HG02852 (cell line): ENCODE measurements around the gene NKD1.

Experiments
- ATAC-seq: cut with Tn5 transposase; IDR thresholded peaks from one replicate; pipeline ENCODE4 v1.9.1; 2021; ENCODE audit warnings: mild to moderate bottlenecking, moderate library complexity; ENCODE audit not compliant: unreplicated experiment

The NKD1 gene

GRCh38 chr16:50610331-50611262 lies 62.4 kb downstream of the NKD1 start:
- no peak for ATAC-seq

DNA sequence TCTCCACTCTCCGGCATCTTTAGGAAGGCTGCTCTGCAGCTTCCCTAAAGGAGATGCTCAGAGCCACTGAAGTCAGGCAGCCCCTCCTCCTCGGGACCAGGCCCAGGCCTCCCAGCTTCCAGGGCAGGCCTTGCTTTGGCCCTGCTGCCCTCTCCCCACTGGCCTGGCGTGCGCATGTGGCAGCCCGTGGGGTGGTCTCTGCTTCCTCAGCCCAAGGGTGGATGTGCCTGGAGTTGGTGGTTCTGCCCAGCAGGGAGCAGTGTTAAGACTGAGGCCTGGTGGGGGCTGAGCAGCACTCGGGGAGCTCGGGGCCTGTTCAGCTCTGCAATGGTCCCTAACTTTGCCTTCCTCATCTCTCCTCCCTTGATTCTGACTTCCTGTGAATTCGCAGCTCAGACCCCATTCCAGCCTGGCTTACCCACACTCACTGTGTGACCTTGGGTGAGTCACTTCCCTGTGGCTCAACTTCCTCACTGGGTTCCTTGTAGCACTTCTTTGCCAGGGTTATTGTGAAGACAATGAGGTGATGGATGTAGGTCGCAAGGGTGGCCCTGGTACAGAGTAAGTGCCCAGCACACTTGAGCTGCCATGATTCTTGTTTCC lies 63.2 kb downstream of the NKD1 start:
- no peak for ATAC-seq

GRCh38 chr16:50611995-50612848 lies 64.0 kb downstream of the NKD1 start:
- ATAC-seq = no peak

- no peak for ATAC-seq
These were observed 64.6 kb downstream of the NKD1 start for GRCh38 chr16:50612849-50613198.

DNA sequence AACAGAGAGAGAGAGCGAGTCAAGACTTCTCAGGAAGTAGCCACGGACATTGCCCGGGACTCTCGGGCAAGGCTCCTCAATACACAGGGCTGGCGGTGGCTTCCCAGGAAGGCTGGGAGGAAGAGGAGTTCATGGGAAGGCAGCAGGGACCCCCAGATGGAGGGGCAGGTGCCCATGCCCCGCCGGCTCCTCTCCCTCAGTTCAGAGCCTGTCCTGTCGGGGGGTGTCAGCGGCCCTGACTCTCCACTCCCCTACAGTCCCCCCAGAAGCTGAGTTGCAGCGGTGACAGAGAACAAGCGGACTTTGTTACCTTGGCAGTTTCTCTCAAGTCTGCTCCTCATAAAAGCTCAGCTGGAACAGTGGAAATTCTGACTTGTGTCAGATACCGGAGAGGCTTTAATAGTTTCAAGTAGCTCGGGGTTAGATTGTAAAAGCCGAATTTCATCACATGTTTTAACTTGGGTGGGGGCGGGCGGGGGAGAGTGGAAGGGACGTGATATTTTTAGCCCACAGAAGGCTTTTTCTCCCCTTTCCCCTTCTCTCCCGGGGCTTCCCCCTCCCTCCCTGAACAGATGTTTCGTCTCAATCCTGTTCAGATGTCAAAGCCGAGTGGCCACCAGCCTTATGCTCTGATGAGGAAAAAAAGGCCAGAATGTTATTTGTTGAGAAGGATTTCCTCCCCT lies 65.2 kb downstream of the NKD1 start:
- ATAC-seq = no peak

GRCh38 chr16:50613964-50614474 lies 65.8 kb downstream of the NKD1 start:
- no peak for ATAC-seq

- ATAC-seq = no peak
These were observed 66.9 kb downstream of the NKD1 start for GRCh38 chr16:50614955-50615724.

DNA sequence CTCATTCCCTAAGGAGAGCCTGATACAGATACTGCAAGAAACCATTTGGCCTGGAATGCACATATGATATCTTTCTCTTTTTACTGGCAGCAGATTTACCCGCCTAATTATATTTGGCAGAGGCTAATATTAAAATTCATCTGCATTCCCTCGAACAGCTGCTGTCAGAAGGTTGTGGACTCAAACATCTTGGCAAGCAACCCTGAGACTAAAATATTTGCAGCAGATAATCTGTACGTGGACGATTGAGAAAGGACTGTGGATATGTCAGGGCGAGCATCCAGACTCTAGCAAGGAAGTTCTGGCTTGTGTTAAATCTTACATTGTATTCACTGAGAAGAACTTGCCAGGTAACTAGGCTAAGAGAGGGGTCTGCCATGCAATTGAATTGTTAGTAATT lies 67.7 kb downstream of the NKD1 start:
- no peak for ATAC-seq

DNA sequence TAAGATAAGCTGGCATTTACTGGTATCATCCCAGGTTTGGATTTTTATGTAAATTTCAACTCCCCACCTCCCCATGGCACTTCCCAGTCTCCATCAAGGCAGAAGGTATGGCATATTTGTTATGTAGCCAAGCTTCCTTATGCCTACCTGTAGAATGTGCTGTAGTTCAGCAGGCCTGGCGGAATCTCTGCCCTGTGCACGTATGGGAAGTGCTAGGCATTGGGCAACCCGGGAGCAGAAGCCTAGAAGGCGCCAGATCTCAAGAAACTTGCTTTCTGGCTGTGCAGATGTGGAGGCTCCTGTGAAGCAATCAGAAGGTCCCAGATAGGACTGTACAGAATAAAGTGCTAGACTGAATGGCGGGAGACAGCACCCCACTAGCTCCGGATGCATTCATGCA lies 68.2 kb downstream of the NKD1 start:
- ATAC-seq = no peak

- no peak for ATAC-seq
These were observed 68.9 kb downstream of the NKD1 start for GRCh38 chr16:50616883-50617645.

DNA sequence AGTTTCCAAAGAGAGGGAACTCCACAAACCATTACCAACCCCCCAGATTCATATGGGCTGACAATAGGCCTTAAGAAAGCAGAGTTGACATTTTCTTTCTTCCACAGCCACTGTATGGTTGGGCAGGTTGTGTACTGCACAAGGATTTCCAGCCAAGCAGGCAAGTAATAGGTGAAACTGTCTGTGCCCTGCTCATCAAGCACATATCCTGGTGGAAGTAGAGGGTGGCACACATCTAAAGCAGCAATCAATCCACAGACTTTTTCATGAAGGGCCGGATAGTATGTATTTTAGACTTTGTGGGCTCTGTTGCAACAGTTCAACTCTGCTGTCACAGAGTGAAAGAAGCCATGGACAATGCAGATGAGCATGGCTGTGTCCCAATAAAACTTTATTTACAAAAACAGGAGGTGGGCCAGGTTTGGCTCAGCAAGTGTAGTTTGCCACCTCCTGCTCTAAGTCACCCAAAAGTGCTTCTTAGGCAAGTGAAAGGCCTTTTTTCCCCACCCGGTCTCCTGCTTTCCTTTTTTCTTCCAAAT lies 69.5 kb downstream of the NKD1 start:
- no peak for ATAC-seq

DNA sequence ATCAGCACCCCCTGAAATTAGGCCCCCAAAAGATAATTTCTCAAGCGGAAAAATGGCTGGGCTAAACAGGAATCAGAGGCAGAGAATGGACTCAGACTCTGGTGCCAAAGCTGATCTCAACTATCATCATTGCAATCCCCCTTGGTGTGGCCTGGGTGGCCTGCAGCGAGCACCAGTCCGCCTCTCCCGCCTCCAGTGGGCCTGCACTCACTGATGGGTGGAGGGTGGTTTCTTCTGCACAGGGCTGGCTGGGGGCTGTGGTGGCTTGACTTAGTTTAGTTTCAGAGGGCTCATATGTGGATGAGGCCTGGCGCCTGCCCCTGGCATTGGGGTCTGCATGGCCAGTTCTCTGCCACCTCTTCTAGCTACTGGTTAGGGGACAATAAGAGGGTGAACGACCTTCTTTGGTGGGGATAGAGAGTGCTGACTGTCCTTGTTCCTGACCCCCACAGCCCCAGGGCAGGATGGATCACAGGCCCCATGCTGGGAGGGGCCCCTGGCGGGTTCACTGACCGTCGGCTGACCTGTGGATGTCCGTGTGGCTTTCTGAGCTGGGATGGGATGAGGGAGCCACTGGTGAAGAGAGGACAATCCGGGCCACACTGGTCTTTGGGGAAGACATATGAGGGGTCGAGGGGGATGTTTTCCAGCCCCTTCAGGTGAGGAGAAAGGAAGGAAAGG lies 70.2 kb downstream of the NKD1 start:
- ATAC-seq = no peak

DNA sequence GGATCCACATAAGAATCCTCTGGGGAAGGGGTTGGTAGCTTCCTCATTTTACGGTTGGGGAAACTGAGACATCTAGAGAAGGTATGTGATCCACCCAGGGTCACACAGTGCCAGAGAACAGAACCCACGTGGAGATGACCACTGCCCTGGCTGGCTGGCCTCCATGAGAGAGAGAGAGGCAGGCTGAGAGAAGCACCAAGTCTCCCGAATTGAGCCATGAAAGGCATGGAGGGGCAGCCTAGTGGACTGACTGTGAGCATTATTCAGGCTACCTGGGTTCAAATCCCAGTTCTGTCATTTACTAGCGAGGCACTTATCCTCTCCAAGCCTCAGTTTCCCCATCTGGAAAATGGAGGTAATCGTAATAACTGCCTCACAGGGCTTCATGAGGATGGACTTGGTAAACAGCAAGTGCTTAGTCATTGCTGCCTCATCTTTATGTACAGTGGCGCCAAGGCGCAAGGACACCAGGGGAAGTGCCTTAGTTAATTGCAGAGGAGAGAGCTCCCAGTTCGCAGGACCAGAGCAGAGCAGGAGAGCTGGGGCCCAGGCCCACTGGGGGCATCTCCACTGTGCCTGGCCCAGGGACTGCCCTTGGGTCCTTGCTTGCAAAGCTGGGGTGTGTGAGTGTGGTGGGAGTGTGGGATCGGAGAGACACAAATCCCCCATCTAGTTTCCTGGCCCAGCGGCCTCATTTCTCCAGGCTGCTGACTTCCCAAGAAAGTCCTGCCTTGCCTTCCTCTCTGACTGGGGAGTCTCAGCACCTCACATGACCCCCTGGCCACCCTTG lies 71.7 kb downstream of the NKD1 start:
- no peak for ATAC-seq

- no peak for ATAC-seq
These were observed 72.7 kb downstream of the NKD1 start for GRCh38 chr16:50620646-50621451.

DNA sequence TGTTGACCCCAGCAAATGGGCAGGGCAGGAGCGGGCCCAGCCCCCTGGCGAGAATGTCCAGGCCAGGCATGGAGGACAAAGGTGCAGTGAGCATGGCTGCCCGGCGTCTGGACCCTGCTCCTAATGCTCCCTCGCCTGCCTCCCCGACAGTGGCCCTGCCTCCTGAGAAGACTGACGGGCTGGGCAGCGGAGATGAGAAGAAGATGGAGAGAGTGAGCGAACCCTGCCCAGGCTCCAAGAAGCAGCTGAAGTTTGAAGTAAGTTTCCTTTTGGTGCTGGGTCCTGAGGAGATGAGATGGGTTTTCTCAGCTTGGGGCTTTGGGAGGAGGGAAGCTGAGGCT lies 73.2 kb downstream of the NKD1 start:
- ATAC-seq = no peak

- no peak for ATAC-seq
These were observed 73.8 kb downstream of the NKD1 start for GRCh38 chr16:50622029-50622428.
